ENCODE measurements around the gene TRRAP. TPM values are rescaled to one million over a fixed set of nuclear protein-coding genes. Genes with fewer than 3 reads are reported as not detected.

The TRRAP gene
- polyA plus RNA-seq, 3 donors: 36.7 to 39.7 (median 37.1) TPM

- no peak for DNase-seq (ENCODE audit: low read depth in 3 of 3, low spot score in 2 of 3)
Measured at GRCh38 chr7:98981701-98982100, 103.4 kb downstream of the TRRAP start.

- DNase-seq (ENCODE audit: low read depth in 3 of 3, low spot score in 2 of 3): no peak
Measured at GRCh38 chr7:98982686-98983085, 104.4 kb downstream of the TRRAP start.

- DNase-seq (ENCODE audit: low read depth in 3 of 3, low spot score in 2 of 3): no peak
Measured at GRCh38 chr7:98984126-98984525, 105.8 kb downstream of the TRRAP start.

DNA sequence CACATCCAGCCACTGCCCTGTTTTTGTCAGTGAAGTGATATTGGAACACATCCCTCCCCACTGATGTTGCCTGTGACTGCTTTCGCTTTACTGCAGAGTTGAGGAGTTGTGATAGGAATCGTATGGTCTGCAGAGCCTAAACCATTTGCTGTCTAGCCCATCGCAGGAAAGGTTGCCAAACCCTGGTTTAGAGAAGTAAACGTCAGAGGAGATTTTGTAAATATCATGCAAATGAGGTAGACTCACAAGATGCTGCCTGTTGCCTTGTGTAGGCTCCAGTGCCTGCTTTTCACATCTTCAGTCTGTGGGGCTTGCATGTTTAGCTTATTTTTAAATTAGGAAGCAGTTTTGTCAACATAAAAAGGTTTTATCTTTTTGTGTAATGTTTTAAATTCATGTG lies 107.1 kb downstream of the TRRAP start:
- DNase-seq (ENCODE audit: low read depth in 3 of 3, low spot score in 2 of 3): no peak

- DNase-seq (ENCODE audit: low read depth in 3 of 3, low spot score in 2 of 3): no peak
Measured at GRCh38 chr7:98985945-98986344, 107.6 kb downstream of the TRRAP start.

DNA sequence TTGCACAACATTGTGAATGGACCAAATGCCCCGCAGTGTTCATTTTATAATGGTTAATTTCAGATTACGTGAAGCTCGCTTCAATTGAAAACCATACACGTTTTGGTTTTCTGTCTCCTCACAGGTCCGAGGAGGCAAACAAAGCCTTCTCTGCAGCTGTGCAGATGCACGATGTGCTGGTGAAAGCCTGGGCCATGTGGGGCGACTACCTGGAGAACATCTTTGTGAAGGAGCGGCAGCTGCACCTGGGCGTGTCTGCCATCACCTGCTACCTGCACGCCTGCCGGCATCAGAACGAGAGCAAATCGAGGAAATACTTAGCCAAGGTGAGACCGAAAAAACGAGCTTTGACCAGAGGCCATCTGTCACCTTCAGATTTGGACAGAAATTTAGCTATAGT lies 110.3 kb downstream of the TRRAP start:
- no peak for DNase-seq (ENCODE audit: low read depth in 3 of 3, low spot score in 2 of 3)

DNA sequence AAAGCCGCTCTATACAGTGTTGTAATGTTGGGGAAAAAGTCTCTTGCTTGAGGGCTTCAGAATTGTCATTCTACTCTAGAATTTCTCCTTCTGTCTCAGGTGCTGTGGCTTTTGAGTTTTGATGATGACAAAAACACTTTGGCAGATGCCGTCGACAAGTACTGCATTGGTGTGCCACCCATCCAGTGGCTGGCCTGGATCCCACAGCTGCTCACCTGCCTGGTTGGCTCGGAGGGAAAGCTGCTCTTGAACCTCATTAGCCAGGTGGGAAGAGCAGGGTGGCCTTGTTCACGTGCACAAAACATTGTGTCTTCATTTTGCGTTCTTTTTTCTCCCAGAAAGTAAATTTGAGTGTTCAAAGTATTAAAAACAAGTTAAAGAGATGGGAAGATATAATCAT lies 112.0 kb downstream of the TRRAP start:
- DNase-seq (ENCODE audit: low read depth in 3 of 3, low spot score in 2 of 3): no peak

- DNase-seq (ENCODE audit: low read depth in 3 of 3, low spot score in 2 of 3): no peak
Measured at GRCh38 chr7:98991141-98991540, 112.8 kb downstream of the TRRAP start.

DNA sequence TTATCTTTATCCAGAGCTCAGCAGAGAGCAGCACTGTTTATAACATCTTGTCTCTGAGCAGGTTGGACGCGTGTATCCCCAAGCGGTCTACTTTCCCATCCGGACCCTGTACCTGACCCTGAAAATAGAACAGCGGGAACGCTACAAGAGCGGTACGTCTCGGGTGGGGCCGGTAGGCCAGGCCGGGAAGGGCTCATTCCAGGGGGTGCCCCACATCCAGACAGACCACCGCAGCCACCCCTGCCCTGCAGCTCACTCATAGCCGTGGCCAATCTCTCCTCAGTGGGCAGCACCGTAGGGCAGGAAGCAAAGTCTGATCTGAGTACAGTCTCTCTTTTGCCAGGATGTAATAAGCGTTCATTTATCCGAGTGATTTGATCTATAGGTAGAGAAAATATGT lies 113.7 kb downstream of the TRRAP start:
- DNase-seq (ENCODE audit: low read depth in 3 of 3, low spot score in 2 of 3): no peak

DNA sequence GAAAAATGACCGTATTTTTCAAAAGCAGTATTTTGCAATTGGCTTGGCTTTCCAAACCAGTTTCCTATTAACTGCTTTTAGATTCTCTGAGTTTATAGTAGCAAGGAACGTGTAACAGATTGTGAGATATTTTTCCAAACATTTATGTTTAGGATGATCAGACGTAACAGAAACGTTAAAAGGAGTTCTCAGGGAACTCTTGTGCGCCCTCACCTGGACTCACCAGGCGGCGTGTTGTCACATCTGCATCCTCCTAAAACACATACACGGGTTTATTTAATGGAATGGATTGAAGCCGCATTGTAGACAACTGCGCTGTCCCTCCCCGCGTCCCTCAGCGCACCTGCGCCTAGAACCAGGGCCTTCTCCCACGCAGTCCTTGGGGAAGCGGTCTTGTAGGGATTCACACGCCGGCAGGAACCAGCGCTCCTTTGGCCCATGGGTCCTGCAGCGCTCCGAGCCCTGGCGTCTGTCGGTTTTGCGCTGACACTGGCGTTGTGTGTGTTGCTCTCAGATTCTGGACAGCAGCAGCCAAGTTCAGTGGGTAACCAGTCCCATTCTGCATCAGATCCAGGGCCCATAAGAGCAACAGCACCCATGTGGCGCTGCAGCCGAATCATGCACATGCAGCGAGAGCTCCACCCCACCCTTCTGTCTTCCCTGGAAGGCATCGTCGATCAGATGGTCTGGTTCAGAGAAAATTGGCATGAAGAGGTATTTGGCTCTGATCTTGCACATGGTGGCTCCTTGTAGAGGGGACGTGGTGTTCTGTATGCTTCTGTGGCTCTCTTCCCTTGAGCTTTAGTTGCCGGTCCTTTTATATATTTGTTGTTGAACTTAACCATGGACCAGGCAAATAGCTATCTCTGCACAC lies 114.9 kb downstream of the TRRAP start:
- DNase-seq (ENCODE audit: low read depth in 3 of 3, low spot score in 2 of 3): no peak

DNA sequence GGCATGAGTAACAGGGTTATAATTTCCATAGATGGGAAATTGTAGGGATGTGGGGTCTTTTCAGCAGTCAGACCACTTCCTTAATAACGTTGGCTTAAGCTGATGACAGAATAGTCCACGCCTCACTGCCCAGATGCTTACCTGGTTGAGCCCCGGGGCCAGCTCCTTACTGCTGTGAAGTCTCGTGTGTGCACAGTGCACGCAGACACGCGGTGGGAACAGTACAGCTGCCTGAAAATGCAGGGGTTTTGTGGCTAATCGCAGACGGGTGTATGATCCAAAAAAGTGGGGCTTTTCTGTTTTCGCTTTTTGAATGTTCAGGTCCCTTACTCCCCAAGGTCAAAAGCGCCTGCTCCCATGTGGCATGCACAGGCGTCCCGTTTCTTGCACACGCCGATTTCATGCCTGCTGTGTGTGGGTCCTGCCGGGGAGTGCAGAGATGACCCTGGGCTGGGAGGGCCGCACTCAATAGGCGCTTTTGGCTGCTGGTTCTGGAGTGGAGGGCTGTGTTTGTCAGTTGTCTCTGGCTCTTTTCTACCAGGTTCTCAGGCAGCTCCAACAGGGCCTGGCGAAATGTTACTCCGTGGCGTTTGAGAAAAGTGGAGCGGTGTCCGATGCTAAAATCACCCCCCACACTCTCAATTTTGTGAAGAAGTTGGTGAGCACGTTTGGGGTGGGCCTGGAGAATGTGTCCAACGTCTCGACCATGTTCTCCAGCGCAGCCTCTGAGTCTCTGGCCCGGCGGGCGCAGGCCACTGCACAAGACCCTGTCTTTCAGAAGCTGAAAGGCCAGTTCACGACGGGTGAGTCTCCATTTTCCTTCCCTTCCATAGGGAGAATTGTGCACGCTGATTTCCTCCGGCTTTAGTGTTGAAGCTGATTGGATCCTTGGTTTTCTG lies 116.0 kb downstream of the TRRAP start:
- no peak for DNase-seq (ENCODE audit: low read depth in 3 of 3, low spot score in 2 of 3)

DNA sequence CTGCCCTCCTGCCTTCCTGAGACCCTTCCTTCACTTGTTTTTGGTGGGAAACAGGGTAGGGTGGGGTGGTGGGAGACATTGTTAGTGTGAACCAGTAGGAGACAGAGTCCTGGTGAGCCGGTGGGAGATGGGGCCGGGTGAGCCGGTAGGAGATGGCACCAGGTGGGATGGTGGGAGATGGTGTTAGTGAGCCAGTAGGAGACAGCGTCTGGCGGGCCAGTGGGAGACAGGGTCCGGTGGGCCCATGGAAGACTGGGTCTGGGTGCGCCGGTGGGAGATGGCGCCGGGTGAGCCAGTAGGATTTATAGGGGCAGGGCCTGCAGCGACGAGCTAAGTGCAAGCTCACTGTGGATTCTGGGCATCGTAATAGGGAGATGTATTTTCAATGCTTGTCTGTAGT lies 116.8 kb downstream of the TRRAP start:
- DNase-seq (ENCODE audit: low read depth in 3 of 3, low spot score in 2 of 3): no peak

DNA sequence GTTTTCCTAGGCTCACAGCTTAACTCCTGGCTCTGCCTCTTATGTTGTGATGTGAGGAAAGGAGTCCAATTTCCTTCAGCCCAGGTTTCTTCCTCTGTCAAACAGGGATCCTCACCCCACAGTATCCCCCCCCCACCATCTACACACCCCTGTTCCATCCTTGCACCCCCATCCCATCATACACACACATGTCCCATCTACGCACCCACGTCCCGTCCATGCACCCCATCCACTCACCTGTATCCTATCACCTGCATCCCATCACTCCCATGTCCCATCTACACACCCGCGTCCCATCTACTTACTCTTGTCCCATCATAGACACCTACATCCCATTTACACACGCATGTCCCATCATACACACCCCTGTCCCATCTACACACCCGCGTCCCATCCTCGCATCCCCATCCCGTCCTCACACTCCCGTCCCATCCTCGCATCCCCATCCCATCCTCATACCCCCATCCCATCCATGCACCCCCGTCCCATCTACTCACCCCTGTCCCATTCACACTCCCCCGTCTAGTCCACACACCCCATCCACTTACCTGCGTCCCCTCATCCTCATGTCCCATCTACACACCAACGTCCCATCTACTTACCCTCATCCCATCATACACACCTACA lies 117.3 kb downstream of the TRRAP start:
- no peak for DNase-seq (ENCODE audit: low read depth in 3 of 3, low spot score in 2 of 3)

GRCh38 chr7:98996150-98996552 lies 117.8 kb downstream of the TRRAP start:
- no peak for DNase-seq (ENCODE audit: low read depth in 3 of 3, low spot score in 2 of 3)

DNA sequence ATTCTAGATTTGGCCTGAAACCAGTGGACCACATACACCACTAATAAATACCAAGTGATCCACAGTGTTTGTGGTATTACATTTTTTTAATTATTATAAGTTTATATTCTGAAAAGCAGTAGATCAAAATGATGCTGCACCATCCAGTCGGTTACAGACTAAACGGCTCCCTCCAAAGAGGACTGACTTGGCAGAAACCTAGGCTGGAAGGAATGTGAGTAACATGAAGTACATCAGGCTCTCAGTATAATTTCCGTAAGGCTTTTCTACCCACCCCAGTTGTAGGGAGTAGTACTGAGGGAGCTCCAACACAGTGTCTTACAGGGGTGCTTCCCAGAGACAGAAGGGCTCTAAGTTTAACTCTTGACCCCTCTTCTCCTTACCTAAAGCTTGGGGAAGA lies 119.5 kb downstream of the TRRAP start:
- DNase-seq (ENCODE audit: low read depth in 3 of 3, low spot score in 2 of 3): no peak

DNA sequence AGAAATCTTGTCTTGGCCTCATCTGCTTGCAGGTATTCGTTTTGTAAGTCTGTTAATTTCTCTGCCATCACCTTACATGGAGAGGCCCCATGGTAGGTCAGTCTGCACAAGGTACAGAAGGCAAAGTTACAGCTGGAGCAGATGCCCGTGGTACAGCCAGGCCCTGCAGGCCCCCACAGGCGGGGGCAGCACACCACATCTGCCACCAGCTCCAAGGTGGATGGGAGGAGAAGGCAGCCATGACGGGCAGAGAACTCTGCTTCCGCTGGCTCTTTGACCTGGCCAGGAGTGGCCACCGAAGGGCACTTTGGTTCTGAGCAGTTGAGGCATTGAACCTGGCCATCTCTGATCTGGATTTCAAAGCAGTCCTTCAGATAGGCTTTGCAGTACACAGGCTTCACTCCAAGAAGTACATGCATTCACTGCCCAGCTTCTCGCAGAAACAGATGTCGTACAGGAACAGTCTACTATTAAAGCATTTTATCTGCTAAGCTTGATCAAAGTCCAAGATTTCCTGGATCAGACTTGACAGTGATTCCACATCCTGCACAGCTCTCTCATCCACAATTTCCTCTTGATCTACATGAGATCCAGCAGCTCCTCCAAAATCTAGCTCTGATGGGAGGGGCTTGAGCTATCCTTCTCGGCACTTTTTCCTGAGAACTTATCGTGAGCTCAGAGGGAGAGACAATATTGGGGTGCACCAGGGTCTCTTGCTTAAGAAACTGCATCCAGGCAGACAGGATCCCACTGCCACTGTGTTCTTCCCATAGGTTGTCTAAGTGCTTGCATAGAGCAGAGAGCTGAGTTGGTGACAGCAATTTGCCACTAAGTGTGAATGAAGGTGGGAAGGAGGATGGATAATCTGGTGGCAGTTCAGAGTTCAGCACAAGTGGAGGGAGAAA lies 120.7 kb downstream of the TRRAP start:
- no peak for DNase-seq (ENCODE audit: low read depth in 3 of 3, low spot score in 2 of 3)

GRCh38 chr7:99000196-99000903 lies 122.0 kb downstream of the TRRAP start:
- no peak for DNase-seq (ENCODE audit: low read depth in 3 of 3, low spot score in 2 of 3)

- no peak for DNase-seq (ENCODE audit: low read depth in 3 of 3, low spot score in 2 of 3)
Measured at GRCh38 chr7:99000904-99001465, 122.7 kb downstream of the TRRAP start.

- DNase-seq (ENCODE audit: low read depth in 3 of 3, low spot score in 2 of 3): no peak
Measured at GRCh38 chr7:99001482-99002147, 123.3 kb downstream of the TRRAP start.

All from right renal cortex interstitium (tissue), 3 donors.